Measurements from ENCODE around the gene MYO3B.

- TF ChIP-seq CTCF (IDR thresholded peaks at IDR 0.05) (no peak), POLR2A (IDR thresholded peaks at IDR 0.05) (no peak)
Measured at GRCh38 chr2:170353723-170354122, 175.8 kb downstream of the MYO3B start.
